HG03060 (cell line): ENCODE data around the gene LOXHD1.

Experiments
- ATAC-seq: cut with Tn5 transposase; IDR thresholded peaks from one replicate; pipeline ENCODE4 v1.9.1; 2021; ENCODE audit warnings: low read depth, moderate number of reproducible peaks; ENCODE audit not compliant: unreplicated experiment

Gene LOXHD1

DNA sequence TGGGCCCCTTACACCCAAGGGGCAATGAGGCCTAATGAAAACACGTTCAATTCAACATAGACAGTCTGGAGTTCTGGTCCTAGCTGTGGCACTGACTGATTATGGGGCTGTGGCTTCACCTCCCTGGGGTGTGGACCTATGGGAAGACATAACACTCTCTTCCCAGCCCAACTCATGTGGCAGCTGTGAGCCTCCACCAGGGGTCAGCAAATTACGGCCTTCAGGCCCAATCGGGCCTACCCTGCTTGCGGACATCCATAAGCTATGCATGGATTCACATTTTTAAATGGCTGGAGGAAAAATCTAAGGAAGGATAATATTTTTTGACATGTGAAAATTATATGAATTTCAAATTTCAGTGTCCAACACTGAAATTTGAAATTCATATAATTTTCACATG lies 101.3 kb downstream of the LOXHD1 start:
- ATAC-seq = no peak

DNA sequence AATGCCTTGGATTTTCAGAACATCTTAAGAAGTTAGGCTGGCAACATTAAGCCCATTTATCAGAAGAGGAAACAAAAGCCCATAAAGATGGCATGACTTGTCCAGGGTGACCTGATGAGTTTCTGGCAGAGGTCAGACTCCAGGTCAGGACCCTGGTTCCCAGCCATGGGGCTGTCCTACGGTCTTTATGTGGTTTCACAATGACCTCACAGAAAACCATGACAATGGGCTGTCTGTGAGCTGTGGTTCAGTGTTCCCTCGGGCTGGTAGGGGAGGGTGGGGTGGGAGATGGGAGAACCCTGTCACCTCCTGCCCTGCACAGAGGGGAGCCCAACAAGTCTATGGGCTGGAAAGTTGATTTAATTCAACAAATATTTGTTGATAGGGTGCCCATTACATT lies 101.8 kb downstream of the LOXHD1 start:
- ATAC-seq = no peak

DNA sequence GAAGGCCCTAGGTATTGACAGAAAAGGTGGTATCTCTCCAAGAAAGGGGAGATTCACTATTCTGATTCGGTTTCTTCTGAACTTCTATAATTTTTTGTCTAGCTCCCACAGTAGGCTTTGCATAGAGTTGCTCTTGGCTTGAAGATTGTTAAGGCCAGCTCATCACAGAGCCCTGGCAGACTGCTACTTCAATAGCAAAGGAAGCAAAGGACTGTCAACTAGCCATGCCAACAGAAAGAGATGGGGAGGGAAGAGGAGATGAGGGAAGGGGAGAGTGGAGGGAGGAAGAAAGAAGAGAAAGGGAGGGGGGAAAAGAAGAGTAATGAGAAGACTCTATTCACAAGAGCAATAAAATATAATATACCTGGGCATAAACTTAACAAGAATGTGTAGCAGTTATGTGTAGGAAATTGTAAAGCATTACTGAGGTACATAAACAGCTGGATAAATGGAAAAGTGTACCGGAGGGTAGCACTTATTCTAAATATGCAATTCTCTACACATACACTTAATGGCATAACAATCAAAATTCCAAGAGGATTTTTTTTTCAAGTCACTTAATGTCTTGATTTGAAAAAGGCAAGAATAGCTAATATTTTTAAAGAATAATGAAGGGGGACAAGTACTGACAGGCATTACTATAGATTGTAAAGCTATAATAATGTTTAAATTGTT lies 102.5 kb downstream of the LOXHD1 start:
- no peak for ATAC-seq

DNA sequence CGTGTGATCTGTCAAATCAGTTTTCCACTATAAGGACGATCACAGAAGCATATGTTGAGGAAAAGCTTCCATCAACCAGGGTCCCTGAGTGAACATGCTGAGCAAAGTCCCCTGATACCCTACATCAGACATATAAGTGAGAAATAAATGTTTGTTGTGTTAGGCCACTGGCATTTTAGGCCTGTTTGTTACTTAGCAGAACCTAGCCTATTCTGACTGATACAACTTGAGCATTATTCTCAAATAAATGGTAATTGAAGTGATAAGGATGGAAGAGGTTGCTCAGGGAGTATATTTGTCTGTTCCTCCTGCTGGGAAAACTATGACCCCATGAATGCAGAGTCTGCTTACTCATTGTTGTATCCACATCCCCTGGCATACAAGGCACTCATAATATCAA lies 106.4 kb downstream of the LOXHD1 start:
- ATAC-seq = no peak

DNA sequence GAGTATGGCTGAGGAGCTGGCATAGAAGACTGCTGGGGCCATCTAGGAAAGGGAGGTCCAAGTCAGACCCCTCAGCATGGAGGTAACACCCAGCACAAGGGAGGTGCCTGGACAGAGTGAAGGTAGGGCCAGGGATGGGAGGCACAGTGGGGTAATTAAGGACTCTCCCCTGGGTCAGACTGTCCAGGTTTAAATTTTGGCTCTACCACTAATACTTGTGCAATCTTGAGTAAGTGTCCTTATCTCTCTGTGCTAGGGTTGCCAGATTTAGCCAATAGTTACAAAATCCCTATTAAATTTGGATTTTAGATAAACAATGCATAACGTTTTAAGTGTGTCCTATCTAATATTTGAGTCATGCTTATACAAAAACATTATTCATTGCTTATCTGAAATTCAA lies 109.5 kb downstream of the LOXHD1 start:
- no peak for ATAC-seq

DNA sequence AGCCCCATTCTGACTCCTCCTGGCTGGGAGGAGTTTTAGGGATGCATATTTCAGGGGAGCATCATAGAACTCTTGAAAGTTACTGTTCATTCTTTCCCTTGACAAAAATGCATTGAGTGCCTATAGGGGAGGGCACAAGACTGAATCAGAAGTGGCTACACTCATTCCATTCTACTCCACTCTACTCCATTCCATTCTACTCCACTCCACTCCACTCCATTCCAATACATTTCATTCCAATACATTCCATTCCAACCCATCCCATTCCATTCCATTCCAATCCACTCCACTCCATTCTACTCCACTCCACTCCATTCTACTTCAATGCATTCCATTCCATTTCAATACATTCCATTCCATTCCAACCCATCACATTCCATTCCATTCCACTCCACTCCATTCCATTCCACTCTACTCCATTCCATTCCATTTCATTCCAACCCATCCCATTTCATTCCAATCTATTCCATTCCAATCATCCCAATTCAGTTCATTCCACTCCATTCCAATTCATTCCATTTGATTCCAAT lies 110.8 kb downstream of the LOXHD1 start:
- ATAC-seq = no peak

DNA sequence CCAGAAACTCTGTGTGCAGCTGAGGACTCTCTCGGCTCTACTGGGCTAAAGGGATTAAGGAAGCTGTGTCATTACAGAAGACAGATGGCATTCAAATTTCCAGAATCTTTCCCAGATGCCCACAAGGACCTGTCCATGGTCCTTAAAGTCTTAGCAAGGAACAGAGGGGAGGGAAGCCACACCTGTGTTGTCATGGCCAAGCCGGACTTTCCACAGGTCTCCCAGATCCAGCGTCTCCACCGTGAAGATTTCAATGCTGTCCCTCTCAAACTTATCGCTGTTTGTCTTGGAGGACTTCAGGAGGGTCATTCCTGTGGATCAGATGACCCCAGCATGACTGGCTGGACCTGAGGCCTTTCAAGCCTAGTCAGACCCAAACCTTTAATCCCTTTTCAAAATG lies 114.5 kb downstream of the LOXHD1 start:
- no peak for ATAC-seq

DNA sequence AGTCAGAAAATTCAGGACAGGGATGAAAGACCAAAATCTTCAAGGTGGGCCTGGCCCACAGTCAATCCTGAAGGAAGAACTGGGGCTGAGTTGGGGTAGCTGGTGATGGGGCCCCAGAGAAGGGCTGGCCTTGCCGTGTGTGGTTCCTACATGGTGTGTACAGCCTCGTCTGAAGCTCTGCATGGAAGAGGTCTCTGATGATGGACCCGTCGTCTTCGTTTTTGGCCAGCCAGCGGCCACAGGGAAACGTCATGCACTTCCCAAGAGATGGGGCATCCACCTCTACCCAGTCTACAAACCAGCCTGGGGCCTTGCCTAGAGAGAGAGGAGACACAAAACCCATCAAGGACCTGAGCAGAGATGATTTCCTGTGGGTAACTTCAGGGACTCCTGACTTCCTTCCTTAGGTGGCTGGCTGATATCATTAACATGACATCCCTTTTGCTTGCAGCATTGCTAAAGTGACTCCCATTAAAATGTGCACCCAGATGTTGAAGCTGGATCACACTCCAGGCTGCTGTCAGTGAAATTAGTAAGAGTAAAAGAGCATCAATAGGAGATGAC lies 115.3 kb downstream of the LOXHD1 start:
- ATAC-seq = no peak

DNA sequence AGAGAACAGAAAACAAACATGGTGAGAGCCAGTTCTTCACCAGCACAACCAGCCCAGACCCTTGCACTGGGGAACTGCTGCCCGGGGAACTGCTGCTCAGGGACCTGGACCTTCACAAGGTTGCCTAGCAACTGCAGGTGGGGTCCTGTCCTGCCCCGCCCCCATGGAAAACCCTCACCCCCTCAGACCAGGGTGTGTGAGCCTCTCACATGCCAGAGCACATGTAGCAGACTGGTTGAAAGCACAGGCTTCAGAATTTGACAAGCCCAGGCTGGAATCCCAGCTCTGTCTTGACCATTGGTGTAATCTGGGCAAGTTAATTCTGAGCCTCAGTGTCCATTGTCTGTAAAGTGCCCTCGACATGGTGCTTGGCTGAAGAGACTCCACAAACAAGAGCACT lies 118.6 kb downstream of the LOXHD1 start:
- ATAC-seq = no peak

DNA sequence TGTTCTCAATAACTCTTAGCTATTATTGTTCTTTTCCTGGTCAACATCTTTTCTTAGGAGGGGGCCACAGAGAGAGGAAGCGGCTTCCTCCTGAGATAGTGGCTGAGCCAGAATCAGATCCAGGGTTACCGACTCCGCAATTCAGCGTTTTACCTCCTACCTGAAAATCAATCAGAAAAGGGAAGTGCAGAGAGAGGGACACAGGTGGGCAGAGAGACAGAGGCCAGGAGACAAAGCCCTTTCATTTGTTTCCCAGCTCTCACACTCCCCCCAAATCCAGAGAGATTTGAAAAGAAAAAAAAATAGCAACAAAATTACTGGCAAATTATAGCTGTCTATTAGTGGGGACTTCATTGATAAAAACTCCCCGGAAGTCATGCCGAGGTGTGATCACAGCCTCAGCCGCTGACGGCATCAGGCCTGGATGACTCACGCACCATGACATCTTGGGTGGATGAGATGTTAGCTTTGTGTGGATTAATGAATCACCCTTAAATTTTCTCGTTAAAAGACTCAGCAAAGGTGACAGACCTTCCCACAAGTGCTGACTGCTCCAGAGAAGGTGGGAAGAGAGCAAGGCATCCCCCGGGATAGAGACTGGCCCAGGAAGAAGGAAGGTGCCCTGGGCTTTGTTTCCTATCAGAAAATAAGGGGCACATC lies 120.7 kb downstream of the LOXHD1 start:
- ATAC-seq = no peak

DNA sequence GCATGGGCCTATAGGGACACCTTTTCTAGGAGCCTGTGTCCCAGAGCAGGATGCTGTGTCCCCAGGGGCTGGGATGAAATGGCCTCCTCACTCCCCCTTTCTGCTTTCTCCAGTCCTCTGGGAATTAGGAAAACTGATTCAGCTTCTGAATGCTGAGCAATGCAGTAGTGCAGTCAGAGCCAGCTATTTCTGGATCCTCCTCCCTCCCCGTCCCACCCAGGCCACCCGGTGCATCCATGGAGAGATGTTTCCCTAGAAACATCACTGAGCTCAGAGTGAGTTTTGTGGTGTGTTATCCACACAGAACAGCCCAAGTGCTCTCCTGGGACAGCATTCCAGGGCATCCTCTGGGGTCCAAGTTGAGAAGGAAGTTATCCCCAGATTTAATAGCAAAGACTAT lies 125.5 kb downstream of the LOXHD1 start:
- ATAC-seq = no peak

DNA sequence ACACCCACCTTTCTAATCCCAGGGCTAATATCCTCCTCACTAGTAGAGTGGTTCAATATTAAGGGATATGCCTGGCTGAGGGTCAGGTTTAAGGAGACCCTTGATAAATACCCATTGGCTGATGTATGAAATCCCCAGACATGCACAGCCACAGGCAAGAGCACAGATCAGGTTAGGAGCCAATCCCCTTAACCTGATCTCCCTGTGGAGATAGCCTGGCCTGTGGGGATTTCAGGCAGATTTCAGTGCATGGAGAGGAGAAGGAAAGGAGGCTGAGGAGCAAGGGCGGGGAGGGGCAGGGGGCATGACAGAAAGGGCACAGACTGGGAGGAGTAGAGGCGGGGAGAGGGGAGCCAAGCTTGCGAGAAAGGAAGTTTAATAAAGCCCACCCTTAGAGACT lies 129.0 kb downstream of the LOXHD1 start:
- ATAC-seq = no peak

DNA sequence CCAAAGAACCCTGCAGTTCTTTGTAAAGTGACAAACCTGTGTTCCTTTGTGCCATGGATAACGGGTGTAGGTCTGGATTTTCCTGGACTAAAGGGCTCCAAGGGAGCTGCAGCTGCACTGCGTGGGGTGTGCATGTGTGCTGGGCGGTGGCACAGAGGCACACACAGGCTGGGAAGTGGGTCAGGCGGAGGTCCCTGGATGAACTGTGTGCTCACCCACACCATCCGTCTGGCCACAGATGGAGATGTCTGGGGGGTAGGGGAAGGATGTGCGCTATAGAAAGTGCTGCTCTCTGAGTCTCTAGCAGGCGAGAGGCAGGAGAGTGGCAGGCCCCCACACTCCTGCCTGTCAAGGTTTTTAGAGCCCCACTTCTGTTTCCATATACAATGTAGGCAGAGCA lies 137.2 kb downstream of the LOXHD1 start:
- no peak for ATAC-seq

DNA sequence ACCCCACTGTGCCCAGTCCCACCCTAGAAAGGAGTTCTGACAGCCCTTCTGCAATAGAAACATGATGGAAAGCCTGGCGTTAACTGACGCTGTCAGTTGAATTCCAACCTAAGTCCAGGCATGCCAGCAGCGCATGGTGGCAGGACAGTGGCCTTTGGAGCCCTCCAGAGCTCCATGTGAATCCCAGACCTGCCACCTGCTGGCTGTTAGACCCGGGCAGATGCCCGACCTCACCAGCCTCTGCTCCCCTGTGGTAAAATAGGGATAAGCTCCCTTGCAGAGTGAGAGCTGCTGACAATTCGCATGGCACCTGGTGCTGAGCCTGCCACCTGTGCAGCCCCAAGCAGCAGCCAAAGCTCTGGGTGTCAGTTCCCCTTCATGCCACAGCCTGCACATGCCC lies 138.6 kb downstream of the LOXHD1 start:
- ATAC-seq = no peak

DNA sequence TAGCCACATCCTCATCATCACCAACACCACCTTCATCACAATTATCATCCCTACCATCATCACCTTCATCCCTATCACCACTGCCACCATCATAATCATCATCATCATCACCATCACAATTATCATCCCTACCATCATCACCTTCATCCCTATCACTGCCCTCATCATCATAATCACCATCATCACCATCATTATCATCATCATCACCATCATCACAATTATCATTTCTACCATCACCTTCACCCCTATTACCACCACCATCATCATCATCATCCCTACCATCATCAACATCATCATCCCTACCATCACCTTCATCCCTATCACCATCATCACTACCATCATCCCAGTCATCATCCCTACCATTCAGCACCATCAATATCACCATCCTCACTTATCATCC lies 140.5 kb downstream of the LOXHD1 start:
- ATAC-seq = no peak

DNA sequence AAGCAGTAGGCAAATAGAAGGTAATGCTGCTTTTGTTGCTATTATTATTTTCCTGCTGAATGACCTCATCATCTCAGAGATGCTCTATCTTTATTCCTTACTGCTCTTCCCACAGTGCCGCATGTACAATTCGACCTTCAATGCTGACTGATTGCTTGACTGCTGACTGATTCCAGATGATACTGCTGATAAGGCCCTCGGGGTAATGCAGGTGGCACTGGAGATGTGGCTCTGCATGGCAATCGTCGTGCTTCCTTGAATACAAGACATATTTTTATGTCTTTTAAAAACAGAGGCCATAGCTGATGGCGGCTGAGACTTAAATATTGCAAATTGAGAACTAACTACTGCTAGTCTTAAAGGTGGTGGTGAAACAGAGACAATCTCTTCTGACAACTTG lies 146.6 kb downstream of the LOXHD1 start:
- ATAC-seq = no peak

DNA sequence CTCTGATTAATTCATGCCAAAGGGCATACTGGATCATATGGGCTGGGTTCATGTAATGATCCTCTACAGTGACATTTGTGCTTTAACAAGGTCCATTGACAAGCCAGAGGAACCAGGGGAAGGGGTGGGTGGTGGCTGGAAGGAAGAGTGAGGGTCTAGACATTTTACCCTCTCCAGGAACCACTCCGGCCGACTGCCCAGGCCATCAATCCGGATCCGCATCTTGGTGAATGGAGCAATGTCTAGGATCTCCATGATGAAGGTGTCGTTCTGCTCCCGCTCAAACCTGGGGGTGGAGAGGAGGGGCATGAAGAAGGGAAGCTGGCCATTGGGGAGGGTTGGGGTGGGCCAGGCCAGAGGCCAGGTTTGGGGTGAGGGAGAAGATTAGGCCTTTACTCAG lies 147.5 kb downstream of the LOXHD1 start:
- no peak for ATAC-seq

DNA sequence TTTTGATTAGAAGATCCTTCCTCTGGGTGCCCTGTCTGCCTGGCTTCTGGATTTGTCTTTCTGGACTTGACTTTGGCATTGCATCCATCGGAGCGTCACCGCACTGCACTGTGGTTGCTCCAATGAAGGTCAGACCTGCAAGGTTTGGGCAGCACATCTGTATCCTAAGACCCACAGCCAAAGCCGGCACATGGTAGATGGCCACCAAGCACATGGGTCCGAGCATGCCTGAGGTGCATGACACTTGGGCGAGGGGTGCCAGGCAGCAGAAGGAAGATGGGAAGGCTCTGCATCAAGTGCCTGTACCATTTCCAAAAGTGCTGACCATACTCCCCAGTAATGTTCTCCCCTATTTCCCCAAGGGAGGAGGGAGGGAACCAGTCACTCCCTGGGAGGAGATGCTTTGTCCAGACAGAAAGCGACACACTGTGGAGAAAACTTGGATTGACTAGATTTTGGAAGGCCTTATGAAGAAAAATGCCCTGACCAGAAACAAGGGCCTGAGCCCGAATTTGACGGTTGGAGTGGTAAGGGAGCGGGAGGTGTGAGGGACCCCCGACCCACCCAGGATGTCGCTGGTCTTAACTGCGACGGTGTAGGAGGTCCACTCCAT lies 149.9 kb downstream of the LOXHD1 start:
- no peak for ATAC-seq

DNA sequence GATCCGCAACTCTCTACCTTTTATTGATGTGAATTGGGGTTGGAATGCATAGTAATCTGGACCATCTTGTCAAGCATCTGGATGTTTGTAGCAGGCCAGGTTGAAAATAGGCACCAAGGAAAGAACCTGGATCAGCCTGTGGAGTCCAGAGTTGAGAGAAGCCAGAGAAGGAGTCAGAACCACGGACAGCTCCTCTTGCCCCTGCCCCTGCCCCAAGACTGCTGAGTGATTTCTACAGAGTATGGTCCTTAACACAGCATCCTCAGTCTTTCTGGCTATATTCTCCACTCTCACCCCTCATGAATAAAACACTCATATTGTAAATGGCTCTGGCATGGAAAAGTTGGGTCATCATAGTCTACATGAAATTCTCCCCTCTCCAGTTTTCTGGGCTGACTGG lies 154.6 kb downstream of the LOXHD1 start:
- ATAC-seq = no peak

DNA sequence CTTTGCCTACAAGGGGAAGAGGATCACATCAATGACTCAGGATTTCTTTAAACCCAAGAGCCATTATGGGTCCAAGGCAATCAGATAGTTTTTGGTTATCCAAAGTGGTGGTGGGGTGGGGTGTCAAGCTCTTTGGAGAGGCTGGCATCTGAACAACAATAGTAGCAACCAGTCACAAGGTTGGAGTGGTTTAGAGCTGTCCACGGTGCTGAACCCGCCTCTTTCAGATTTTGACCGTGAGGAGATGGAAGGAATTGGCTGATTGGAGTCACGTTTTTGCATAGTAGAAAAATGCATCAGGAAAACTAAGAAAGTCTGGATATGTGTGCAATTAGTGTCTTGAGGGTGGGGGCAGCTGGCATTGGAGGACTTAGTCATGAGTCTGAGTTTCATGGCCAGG lies 159.9 kb downstream of the LOXHD1 start:
- no peak for ATAC-seq

DNA sequence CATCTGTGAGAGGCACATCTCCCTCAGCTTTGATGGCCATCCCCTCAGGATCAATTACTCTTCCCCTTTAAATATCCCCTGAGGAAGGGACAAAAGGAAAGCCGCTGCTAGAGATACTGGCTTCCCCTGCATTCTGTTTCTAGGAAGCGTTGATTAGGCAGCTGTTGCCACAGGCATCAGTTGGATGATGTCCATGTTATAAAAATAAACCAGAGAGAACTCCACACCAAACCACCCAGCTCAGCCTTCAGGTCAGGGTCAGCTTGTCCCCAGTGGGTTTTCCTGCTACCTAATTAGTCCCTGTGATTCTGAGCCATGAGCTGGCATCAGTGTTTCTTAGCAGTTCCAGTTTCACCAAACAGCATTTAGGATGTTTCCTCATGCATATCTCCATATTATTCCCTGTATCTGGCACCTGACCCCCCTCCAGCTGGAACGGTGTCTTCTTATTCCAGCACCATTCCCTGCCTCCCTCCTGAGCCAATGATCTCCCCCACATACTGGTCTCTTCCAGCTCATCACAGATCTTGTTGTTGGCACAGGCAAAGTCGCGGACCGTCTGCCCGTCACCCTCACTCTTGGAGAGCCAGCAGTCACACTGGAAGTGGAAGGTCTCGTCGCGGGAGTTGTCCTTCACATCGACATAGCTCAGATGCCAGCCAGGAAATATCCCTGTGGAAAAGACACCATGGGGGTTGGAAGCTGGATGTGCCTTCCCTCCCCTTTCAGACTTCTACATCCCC lies 168.4 kb downstream of the LOXHD1 start:
- ATAC-seq = no peak
